Cardiac fibroblast (primary cell): ENCODE measurements around the gene CACNB1.

ENCODE experiments used
- DNase-seq, 2 donors: peaks; one replicate each; pipeline versions ENCODE4 v3.0.0 to v3.0.0-alpha.2; 2010; ENCODE audit warnings: low read depth in 2 of 2
- H3K4me3 ChIP-seq, 2 donors: replicated peaks in 1 of 2; 1 replicate in 1 of 2; 2 replicates in 1 of 2; pipeline ENCODE4 v1.5.1; 2011; ENCODE audit warnings: low read depth in 2 of 2, low read length in 2 of 2, mild to moderate bottlenecking in 2 of 2, moderate library complexity in 1 of 2
- TF ChIP-seq, protein P1 (sequence below): IDR thresholded peaks from one replicate; pipeline ENCODE4 v1.5.1; 2011; ENCODE audit warnings: low read depth, mild to moderate bottlenecking, low read length, inconsistent platforms

Gene CACNB1

GRCh38 chr17:39125143-39125875, 72.2 kb downstream of the CACNB1 start:
- H3K4me3 ChIP-seq = no peak overlapping the region
- no peak for DNase-seq
- TF ChIP-seq, protein P1, sequence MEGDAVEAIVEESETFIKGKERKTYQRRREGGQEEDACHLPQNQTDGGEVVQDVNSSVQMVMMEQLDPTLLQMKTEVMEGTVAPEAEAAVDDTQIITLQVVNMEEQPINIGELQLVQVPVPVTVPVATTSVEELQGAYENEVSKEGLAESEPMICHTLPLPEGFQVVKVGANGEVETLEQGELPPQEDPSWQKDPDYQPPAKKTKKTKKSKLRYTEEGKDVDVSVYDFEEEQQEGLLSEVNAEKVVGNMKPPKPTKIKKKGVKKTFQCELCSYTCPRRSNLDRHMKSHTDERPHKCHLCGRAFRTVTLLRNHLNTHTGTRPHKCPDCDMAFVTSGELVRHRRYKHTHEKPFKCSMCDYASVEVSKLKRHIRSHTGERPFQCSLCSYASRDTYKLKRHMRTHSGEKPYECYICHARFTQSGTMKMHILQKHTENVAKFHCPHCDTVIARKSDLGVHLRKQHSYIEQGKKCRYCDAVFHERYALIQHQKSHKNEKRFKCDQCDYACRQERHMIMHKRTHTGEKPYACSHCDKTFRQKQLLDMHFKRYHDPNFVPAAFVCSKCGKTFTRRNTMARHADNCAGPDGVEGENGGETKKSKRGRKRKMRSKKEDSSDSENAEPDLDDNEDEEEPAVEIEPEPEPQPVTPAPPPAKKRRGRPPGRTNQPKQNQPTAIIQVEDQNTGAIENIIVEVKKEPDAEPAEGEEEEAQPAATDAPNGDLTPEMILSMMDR = no peak

DNA sequence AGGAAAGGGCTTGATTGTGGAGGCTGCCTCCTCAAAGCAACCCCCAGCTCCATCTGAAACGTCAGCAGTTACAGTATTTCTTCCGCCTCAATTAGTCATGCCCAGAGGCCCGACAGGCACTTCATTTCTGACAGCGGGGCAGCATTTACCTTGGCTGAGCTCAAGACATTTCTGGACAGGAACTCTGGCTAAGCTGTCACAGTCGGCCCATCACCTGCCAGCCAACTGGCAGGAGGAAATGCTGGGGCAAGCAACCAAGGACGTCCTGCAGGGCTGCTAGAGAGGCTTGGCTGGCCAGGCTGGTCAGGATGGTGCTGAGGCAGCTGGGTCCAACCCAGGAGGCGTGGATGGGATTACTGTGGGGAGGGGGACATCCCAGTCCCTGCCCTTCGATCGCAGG, 73.8 kb downstream of the CACNB1 start:
- no peak overlapping the region for H3K4me3 ChIP-seq
- TF ChIP-seq, protein P1 = no peak
- DNase-seq = no peak
